HuH-7 (cell line): ENCODE measurements around the gene SFMBT2.
"Not testable (repeated sequence)": the region's sequence is repeated elsewhere in the genome, so short reads cannot be mapped to it uniquely, and the experiment has no call there.

Experiments
- DNase-seq: peaks from one replicate; pipeline ENCODE4 v3.0.0; 2011; ENCODE audit warnings: low spot score

Gene SFMBT2

DNA sequence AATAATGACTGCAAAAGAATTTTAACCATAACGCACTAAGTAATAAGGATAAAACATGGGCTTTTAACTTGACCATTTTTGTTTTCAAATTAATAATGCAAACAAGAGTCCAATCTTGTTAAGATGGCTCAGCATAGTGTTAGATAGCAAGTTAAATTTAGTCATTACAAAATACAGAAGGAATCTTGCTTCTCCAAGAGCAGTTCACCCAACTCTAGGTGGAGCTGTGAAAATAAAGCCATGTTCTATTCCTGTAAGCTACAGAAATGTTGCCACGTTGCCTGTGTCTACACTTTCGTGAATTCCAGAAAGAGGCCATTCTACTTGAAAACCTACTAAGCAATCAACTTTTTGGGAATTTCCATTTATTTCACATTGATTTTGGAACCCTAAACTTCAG is 191.9 kb downstream of the SFMBT2 start:
- DNase-seq = no peak

DNA sequence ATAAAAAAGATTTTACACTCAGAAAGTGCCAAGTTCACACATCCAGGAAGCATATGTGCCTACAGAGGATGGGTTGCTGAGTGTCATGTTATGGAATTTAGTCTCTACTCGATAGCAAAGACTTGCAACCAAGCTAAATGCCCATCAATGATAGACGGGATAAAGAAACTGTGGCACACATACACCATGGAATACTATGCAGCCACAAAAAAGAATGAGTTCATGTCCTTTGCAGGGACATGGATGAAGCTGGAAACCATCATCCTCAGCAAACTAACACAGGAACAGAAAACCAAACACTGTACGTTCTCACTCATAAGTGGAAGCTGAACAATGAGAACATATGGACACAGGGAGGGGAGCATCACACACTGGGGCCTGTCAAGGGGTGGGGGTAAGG is 198.1 kb downstream of the SFMBT2 start:
- not testable (repeated sequence) for DNase-seq

DNA sequence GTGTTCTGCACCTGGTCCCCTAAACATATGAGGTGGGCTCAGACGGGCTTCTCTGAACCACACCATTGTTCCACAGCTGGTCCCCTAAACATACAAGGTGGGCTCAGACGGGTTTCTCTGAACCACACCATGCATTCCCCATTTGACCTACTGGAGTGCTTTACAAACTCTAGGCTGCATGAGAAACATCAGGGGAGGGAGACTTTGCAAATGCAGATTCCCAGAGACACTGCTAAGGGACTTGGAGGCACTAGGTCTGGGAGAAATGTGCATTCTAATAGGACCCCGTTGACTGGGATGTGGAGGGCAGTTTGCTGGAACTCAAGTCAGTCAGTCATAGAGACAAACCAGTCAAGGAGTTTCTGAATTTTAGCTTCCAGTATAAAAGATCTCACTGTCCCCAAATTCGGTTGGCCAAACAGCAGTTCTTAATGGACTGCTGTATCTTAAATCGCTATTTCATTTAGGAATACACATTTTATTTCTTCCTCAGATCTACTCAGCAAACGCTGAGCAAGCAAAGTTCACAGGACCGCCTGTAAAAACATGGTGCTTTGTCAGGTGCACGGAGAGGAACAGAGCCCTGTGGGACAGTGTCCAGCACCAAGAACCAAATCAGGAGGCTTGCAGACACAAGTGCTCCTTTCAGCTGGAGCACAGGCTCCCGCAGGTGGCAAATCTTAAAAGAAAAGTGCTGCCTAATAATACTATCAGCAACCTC is 198.8 kb downstream of the SFMBT2 start:
- DNase-seq = no peak

DNA sequence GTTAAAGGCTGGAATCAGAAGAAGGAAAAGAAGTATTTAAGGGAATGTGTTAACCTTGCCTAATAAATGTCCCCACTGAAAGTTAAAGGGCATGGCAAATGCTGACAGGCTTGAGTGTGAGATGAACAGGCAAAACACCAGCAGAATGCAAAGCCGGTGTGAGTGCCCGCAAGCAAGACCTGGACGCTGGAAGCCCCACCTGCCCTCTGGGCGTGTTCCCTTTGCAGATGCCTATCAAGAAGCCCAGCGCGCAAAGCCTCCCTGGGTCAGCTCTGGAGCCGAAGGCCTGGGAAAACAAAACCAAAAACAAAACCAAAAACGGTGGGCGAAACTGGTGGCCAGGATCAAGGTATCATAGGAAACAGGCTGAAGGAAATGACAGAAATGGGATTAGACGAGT is 200.3 kb downstream of the SFMBT2 start:
- DNase-seq = no peak

DNA sequence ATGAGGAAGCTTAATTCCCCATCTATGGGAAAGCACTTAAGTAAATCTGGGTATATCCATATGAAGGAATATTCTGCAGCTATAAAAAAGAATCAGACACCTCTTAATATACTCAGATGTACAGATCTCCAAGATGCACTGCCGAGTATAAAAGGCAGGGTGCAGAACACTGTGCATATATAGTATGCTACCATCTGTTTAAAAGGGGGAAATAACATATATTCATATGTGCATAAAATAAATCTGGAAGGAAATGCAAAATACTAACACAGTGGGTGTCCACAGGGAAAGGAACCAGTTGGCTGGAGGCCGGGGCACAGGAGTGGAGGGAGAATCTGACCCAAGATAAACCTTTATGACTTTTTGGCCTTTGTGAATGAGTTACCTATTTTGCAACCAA is 201.4 kb downstream of the SFMBT2 start:
- no peak for DNase-seq

DNA sequence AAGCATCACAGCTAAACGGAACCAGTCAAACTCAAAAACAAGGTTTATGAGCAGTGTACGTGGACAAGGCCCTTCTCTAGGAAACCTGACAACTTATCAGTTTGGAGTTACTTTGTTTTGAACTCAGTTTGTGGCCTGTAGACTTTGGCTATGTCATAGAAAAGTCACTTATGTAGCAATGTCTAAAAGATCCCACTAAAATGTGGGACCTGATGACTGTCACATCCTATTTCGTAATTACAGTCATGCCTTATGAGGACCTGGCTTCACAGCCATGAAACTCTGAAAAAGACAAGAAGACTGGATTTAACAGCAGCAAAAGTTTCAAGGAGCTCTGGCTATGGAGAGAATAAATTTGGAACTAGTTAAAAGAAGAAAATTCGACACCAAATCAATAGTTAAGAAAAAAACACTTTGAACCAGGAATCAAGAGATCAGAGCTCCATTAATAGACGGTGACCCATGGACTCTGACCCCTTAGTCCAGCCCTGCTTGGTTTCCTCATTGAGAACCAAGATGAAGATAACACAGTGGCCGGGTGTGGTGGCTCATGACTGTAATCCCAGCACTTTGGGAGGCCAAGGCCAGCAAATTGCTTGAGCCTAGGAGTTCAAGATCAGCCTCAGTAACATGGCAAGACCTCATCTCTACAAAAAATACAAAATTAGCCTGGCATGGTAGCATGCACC is 204.3 kb downstream of the SFMBT2 start:
- no peak for DNase-seq

DNA sequence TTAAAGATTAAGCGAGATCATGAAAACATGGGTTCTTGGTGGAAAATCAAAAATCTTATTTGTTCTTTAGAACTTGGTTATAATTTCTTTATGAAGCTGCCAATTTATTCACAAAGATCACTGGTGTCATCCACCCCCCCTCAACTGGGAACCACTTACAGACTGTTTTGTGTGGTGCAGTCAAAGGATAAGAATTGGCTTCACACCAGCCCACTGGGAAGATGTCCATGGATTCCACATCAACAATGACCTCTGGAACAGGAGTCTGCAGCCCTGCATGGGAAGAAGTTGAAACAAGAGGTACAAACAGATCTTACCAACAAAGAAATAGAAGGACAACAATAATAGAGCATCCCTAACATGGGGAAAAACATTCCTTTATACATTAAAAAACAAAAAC is 205.2 kb downstream of the SFMBT2 start:
- DNase-seq = no peak

DNA sequence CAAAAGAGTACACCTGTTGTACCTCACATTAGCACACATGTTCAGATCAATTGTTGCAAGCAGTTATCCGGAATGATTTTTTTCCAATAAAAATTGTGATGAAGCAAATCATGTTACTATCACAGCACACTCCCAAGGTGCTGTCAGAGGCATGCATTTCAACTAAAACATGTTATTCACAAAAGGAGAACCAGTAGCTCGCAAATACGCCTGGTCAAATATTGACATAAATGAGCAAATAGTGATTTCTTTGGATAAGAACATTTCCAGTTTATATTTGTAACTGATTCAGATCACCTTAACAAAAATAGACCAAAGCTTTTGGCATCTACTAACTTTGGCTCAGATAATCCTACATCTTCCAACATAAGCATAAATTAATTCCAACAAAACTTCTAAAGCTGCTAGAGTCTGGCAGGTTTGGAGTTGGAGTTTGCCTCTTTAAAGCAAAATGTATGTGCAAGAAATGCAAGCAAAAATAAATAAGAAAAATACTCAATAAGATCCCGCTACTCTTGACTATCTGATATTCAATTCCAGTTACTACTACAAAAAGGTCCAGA is 208.0 kb downstream of the SFMBT2 start:
- DNase-seq = no peak

DNA sequence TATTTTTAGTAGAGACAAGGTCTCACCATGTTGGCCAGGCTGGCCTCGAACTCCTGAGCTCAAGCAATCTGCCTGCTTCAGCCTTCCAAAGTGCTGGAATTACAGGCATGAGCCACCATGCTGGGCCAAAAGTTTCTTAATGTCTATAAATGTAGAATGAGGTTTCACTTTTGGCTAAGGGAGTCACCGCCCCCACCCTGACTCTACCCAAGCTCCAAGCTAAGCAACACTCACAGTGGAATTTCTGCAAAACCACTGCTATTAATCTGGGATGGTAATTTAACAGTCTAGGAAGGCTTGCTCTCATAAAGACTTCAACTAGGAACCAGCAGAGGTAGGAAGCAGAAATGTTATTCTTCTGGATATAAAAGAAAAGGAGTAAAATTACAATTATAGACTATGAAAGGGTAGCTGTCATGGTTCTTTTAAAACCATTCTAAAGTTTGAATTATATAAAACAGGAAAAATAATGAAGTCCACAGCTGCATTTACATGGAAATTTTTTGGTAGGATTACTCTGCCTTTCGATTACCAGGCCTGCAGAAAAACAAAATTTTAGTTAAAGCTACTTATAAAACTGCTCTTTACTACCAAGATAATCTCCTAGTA is 211.6 kb downstream of the SFMBT2 start:
- DNase-seq = no peak

DNA sequence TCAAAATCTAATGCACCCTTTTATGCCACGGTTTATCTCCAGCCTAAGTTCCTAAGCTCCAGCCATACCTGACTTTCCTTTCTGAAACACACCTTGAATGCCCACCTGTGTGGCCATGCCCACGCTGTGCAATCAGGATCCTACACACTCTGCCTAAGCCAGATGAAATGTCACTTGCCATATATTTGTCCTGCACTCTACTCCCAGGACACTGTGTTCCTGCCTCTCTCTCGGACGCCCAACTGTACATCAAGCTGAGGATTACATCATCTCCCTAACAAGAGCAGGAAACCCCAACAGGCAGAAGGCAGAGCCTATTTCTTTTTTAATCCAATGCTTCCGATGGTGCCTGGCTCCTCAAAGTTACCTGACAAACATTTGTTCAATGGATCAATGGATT is 214.6 kb downstream of the SFMBT2 start:
- no peak for DNase-seq

DNA sequence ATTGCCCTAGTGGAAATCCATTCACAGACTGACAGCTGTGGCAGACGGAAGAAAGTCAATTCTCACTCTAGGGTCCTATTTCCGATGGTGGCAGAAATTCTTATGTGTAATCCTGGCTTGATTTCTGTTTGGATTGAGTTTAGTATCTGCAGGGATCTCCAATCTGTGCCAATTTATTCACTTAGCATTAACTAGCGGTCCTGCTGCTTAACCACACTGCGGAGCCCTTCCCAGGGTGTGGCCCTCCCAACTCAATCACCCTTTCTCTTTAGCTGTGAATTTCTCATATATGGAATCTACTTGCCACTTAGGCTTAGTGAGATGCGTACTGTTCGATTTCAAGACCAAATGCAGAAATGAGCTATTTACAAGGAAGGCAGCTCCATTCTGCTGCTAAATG is 215.7 kb downstream of the SFMBT2 start:
- no peak for DNase-seq

DNA sequence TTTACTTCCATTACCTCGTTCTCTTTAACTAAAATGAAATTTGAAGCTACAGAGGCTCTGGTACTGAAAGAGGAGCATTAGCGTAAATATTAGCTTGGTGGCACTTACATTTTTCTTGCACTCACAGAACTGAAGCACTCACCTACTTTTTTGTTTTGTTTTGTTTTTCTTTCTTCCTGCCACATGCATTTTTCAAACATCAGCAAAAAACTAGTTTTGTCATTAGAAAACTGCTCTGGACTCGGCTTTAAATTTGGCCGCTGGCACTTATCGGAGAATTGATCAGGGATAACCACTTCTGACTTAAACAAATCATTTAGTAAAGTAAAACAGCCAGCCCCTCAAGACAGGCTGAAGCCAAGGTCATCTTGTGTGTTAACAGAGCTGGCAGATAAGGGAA is 216.3 kb downstream of the SFMBT2 start:
- no peak for DNase-seq

DNA sequence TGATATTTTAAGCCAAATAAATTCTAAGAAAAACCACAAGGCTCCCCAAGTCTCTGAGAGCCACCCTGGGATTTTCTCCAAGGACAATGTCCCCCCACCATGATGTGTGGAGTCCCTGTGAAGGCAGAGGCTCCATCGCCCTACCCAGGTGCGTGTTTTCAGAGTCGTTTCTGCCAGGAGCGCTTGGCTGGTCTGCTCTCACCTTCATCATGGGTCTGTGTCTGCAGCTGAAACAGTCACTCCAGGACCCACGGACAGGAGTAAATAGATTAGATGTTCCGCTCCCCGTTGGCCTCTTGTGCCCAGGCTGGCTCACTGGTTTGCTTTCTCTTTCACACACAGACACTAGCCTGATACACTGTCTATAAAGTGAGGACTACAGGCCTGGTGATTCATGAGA is 217.5 kb downstream of the SFMBT2 start:
- DNase-seq = no peak

DNA sequence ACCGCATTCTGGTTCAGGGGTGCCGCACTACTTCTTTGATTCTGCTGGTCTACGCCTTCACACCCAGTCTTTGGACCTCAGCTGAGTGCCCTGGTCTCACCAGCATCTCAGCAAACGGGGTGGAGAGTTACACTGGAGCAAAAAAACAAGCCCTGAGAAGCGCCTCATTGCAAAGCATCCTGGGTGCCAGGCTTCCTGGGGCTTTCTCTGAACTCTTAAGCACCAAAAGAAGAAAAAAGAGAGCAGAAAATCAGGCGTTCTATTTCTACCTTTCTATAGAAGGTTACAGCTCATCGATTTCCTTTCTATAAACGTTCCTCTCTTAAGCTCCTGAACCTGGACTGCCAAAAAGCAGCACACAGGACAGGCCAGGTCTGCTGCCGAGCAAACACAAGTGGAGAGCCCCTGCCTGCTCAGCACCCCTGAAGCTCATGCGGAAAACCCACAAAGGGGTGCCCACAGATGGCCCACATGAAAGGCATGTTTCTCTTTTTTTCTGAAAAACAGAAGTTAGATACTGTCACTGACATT is 217.9 kb downstream of the SFMBT2 start:
- no peak for DNase-seq

DNA sequence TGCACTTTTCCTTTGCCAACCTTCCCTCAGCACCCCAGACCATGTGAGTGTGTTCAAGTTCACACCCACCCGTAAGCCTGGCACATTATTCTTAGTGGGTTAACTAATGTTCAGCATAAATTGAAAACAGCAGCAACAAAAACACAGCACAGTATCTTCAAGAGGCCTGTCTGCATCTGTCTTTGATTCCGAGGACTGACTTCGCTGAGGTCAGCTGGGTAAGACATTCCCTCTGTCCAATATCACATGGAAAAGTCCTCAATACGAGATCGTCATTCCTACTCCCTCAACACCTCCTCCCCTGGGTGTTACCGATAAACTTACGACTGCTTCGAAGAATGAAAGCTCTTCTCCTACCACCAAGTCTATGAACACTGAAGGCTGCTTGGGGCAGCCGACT is 218.8 kb downstream of the SFMBT2 start:
- no peak for DNase-seq

DNA sequence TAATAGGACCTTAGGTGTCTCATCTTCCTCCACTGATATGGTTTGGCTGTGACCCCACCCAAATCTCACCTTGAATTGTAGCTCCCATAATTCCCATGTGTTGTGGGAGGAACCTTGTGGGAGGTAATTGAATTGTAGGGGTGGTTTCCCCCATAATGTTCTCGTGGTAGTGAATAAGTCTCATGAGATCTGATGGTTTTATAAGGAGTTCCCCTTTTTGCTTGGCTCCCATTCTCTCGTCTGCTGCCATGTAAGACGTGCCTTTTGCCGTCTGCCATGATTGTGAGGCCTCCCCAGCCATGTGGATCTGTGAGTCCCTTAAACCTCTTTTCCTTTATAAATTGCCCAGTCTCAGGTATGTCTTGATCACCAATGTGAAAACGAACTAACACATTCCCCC is 220.1 kb downstream of the SFMBT2 start:
- DNase-seq = not testable (repeated sequence)

DNA sequence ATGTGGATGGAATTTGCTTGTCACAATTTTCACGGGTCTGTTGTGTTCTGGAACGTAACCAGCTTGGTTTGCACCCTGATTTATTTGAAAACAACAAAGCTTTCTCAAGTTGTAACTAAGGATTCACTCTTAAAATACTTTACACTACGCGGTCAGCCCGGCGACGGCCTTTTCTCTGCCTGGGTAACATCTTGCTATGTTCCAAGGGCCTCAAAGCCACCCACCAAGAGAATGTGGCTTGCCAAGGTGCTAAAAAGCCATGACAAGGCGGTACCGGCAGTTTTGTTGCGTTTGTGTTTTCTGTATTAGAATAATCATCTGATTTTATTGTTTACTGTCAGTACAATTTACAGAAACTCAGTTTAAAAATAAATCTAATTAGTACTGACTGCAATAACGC is 220.9 kb downstream of the SFMBT2 start:
- DNase-seq = no peak

DNA sequence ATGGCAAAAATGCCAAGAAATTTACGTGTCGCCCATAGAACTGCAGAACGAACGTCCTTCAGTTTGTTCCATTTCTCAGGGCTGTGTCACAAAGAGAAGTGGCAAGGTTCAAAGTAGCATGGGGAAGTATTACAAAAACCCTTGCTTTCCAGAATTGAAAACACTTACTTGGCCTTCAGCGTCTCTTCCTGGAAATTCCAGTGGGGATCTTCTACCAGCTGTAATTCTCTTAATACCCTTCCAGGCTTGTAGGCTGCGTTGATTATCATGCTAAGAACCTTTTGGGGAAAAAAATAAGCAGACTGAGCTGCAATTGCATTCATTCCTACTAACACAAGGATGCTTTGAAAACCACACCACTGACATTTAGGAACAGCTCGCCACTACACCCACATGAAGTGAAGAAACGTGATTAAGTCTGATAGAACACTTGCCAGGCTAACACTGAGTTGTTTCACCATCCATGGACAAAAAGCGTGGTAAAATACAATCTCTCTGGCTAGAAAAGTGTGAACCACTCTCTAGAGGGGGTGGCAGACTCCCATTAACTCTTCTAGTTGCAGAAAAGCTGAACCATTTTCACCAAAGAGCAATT is 222.3 kb downstream of the SFMBT2 start:
- DNase-seq = no peak

DNA sequence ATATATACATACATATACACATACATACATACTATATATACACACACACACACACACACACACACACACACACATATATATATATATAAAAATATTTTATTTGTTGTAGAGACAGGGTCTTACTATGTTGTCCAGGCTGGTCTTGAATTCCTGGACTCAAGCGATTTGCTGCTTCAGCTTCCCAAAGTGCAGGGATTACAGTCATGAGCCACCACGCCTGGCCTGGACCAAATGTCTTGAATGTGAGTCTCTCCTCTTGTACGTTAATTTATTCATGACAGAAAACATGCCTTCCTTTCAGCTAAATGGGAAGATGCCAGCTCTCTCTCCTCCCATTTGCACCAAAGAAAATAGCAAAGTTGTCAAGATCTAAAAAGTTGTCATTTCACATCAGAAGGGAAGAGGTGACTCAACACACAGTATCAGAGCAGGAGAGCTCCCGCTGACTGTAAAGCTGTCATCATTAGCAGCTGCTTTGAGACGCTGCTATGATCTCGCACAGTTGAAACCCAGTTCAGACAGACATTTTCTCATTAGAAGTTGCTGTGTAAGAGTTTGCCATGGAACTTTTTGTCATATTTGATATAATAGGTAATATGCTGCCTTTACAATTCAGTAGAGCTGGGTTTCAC is 224.3 kb downstream of the SFMBT2 start:
- no peak for DNase-seq

DNA sequence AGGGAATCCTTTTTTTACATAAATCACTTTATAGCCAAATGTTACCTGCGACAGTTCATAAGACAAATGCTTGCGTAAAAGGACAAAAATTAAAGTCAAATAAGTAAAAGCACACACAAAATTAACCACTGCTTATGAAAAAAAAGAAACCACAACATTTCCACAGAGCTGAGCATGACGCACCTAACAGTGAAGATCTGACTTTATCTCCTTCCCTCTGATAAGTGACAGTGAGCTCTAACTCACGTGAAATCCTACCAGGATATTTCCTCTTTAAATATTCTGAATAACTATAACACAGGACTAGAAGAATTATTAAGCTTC is 225.5 kb downstream of the SFMBT2 start:
- DNase-seq = no peak

DNA sequence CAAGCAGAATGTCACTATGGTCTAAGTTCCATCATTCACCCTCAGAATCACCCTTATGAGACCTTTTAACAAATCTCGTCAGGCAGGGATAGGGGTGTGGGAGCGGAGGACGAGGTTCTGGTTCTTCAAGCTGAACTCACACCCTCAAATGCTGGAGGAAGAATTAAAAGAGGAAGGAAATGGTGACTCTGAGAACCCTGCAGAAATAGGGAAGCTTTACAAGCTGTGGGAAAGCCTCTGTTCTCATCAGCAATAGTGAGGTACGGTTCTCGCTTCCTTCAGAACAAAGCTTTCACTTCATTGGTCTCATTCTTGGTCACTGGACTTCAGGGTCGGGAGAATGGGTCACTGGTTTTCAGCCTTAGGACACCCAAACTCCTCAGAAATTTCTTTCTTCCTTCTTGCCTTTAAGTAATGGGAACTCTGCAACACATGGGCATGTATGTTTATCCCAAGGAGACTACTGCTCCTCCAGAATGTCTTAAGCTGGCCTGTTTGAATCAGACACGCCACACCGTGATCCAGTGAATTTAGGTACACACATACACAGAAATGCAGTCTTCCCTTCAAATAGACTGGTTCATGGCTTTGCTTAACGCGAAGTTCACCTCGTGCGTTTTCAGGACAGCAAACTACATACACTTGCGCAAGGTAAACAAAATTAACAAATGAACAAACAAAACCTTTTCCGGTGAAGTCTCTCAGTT is 226.0 kb downstream of the SFMBT2 start:
- no peak for DNase-seq

DNA sequence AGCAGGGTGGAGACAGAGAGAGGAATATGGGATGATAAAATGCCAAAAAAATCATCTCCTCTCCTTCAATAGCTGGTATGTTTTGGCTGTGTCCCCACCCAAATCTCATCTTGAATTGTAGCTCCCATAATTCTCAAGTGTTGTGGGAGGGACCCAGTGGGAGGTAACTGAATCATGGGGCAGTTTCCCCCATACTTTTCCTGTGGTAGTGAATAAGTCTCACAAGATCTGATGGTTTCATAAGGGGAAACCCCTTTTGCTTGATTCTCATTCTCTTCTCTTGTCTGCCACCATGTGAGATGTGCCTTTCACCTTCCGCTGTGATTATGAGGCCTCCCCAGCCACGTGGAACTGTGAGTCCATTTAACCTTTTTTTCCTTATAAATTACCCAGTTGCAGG is 226.7 kb downstream of the SFMBT2 start:
- not testable (repeated sequence) for DNase-seq
